SIG-M5 (cell line): Measurements from ENCODE around the gene STPG4.
"Not testable (repeated sequence)": the region's sequence is repeated elsewhere in the genome, so short reads cannot be mapped to it uniquely, and the experiment has no call there.

Experiments
- DNase-seq: peaks from one replicate; lab custom pipeline; 2025; lab: John Stamatoyannopoulos, UW

STPG4 gene

DNA sequence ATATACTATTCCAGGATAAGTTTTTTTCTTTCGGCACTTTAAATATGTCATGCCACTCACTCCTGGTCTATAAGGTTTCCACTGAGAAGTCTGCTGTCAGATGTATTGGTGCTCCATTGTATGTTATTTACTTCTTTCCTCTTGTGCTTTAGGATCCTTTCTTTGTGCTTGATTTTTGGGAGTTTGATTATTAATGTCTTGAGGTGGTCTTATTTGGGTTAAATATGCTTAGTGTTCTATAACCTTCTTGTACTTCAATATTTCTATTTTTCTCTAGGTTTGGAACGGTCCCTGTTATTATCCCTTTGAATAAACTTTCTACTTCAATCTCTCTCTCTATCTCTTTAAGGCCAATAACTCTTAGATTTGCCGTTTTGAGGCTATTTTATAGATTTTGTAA is 28.3 kb downstream of the STPG4 start:
- no peak for DNase-seq

DNA sequence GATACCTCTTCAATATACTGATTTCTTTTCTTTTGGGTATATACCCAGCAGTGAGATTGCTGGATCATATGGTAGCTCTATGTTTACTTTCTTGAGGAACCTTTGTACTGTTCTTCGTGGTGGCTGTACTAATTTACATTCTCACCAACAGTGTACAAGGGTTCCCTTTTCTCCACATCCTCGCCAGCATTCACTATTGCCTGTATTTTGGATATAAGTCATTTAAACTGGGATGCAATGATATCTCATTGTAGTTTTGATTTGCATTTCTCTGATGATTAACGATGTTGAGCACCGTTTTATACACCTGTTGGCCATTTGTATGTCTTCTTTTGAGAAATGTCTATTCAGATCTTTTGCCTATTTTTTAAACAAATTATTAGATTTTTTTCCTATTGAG is 30.4 kb downstream of the STPG4 start:
- not testable (repeated sequence) for DNase-seq

DNA sequence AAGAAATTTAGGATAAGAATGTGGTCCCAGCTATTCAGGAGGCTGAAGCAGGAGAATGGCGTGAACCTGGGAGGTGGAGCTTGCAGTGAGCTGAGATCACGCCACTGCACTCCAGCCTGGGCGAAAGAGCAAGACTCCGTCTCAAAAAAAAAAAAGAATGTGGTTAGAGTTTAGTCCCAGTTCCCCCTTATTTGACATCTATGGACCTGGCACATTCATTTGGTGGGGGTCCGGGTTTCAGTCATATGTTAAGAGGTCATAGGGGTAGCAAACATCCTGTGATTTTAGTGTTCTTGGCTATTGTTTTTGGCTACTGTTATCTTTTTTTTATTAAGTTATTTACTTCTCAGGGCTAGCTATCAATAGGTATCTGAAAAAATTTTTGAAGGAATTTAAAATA is 34.7 kb downstream of the STPG4 start:
- DNase-seq, result not testable (repeated sequence)

DNA sequence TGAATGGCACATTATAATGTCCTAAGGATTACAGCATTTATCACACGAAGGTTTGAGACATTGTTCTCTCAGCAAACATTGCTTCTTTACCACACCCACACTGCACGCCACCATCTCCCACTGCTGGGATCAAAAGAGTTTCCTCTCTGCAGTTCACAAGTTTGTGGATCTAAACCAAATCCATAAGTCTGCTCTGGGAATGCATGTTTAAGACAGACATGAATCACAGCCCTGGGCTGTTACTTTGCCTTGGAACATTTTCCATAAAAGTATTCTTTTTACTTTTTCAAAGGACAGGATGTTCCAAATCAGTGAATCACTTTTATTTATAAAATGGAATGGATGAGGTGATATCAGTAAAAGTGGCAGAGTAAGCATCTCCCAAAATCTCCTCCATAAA is 36.1 kb downstream of the STPG4 start:
- no peak for DNase-seq

DNA sequence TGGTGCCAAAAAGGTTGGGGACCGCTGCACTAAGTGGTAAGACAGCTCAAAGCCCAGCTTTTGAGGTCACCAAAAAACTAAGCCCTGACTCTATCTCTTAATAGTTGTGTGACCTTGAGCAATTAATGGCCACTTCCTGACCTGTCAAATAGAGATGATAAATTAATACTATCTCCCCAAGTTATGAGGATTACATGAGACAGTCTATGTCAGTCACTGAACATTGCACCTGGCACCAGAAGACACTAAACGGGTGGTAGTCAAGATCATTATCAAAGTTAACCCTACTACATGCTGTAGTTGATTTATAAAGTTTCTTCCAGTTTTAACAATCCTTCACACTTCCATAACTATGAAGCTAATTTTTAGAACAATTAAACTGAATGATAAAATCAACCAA is 36.5 kb downstream of the STPG4 start:
- DNase-seq, result no peak

GRCh38 chr2:47112665-47113435 is 42.3 kb downstream of the STPG4 start:
- no peak for DNase-seq

GRCh38 chr2:47109680-47110079 is 45.4 kb downstream of the STPG4 start:
- DNase-seq, result no peak

- DNase-seq, result no peak
Observed at GRCh38 chr2:47109007-47109375, 46.1 kb downstream of the STPG4 start.

DNA sequence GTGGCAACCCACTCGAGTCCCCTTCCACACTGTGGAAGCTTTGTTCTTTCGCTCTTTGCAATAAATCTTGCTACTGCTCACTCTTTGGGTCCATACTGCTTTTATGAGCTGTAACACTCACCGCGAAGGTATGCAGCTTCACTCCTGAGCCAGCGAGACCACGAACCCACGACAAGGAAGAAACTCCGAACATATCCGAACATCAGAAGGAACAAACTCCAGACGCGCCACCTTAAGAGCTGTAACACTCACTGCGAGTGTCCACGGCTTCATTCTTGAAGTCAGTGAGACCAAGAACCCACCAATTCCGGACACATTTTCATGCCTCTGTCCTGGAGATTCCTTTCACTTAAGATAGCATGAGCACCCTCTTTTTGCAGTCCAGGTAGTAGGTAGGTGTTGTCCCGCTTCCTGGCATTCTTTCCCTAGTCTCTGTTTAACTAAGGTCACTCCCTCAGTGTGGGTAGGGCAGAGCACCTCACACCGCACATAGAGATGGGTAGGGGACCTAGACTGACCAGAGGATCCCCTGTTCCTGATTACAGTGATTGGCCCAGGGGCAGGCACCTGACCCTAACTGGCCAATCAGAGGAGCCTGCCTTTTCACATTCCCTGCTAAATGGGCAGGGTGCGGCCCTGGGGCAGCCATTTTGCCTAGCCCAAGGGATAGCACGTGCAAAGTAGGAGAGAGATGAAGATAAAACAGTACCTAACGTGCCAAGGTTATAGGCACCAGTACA is 46.7 kb downstream of the STPG4 start:
- DNase-seq, result not testable (repeated sequence)

DNA sequence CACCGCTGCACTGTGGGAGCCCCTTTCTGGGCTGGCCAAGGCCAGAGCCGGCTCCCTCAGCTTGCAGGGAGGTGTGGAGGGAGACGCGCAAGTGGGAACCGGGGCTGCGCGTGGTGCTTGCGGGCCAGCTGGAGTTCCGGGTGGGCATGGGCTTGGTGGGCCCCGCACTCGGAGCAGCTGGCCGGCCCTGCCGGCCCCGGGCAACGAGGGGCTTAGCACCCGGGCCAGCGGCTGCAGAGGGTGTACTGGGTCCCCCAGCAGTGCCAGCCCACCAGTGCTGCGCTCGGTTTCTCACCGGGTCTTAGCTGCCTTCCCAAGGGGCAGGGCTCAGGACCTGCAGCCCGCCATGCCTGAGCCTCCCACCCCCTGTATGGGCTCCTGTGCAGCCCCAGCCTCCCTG is 47.9 kb downstream of the STPG4 start:
- not testable (repeated sequence) for DNase-seq

DNA sequence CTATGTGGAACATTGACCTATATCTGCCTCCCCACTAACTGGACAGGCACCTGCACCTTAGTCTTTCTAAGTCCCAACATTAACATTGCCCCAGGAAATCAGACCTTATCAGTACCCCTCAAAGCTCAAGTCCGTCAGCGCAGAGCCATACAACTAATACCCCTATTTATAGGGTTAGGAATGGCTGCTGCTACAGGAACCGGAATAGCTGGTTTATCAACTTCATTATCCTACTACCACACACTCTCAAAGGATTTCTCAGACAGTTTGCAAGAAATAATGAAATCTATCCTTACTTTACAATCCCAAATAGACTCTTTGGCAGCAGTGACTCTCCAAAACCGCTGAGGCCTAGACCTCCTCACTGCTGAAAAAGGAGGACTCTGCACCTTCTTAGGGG is 48.9 kb downstream of the STPG4 start:
- not testable (repeated sequence) for DNase-seq

DNA sequence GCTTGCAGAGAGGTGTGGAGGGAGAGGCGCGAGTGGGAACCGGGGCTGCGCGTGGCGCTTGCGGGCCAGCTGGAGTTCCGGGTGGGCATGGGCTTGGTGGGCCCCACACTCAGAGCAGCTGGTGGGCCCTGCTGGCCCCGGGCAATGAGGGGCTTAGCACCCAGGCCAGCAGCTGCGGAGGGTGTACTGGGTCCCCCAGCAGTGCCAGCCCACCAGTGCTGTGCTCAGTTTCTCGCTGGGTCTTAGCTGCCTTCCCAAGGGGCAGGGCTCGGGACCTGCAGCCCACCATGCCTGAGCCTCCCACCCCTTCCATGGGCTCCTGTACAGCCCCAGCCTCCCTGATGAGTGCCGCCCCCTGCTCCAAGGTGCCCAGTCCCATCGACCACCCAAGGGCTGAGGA is 55.4 kb downstream of the STPG4 start:
- not testable (repeated sequence) for DNase-seq

- DNase-seq, result no peak
Observed at GRCh38 chr2:47098953-47099352, 56.2 kb downstream of the STPG4 start.

DNA sequence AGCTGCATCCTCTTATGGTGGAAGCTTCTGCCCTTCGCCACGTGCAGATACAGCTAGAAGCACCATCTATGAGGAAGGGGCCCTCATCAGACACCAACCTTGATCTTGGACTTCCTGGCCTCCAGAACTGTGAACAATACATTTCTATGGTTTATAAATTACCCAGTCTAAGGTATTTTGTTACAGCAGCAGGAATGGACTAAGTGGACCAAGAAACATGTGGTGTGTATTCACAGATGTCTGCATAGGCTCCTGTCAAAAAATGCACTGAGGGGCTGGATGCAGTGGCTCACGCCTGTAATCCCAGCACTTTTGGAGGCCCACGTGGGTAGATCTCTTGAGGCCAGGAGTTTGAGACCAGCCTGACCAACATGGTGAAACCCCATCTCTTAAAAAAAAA is 57.5 kb downstream of the STPG4 start:
- DNase-seq, result no peak

DNA sequence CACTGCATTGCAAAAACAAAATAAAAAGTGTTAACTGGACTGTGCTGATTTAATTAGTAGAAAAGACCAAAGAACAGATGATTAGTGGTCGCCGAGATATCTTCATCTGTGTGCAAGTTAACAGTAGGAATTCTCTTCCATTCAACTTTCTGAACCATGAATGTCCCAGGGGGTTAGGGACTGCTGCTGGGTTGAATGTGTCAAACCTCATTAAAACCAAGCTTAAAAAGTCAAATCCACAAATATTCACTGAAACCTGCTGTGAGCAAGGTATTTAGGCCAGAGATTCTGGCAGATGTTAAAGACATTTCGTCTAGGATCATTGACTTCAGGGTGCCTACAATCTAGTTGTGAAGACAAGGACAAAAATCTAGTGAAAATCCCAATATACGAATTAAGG is 58.7 kb downstream of the STPG4 start:
- DNase-seq, result no peak

GRCh38 chr2:47095349-47096020 is 59.6 kb downstream of the STPG4 start:
- DNase-seq, result no peak

DNA sequence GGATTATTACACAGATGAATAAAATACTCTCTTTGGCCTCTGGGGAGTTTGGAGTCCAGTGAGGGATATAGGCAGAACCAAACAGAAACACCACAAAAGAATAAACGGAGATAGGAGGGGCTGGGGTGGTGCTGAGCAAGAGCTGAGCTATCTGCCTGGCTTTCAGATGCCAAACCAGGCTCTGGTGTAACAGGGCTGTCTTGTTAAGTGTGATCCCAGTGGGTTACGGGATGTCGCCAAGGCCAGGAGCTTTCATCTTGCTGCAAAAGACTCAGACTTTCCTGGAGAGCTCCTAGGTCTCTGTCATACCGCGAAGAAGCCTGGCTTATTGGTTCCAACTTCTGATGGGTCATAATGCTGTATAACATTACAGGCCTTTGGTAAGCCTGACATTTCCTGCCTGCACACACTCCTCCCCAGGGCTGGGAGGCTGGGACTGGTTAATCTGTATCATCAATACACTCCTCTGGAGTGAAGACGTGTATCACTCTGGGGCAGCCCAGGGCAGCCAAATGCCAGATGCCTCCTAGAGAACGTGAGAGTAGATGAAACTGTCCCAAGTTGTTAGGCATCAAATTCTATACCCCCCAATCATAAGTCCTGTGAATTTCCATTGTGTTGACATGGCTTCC is 60.5 kb downstream of the STPG4 start:
- DNase-seq, result no peak

GRCh38 chr2:47093626-47094025 is 61.5 kb downstream of the STPG4 start:
- DNase-seq, result no peak

DNA sequence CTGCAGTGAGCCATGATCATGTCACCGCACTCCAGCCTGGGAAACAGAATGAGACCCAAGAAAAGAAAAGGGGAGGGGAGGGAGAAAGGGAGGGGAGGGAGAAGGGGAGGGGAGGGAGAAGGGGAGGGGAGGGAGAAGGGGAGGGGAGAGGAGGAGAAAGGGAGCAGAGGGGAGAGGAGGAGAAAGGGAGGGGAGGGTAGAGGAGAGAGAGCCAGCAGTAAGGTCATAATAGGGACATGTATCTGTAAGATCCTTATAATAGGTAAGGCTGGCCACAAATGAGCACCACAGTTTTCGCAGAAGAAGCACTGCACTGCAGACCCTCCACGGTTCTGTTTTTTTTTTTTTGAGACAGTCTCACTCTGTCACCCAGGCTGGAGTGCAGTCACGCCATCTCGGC is 62.6 kb downstream of the STPG4 start:
- DNase-seq, result no peak

DNA sequence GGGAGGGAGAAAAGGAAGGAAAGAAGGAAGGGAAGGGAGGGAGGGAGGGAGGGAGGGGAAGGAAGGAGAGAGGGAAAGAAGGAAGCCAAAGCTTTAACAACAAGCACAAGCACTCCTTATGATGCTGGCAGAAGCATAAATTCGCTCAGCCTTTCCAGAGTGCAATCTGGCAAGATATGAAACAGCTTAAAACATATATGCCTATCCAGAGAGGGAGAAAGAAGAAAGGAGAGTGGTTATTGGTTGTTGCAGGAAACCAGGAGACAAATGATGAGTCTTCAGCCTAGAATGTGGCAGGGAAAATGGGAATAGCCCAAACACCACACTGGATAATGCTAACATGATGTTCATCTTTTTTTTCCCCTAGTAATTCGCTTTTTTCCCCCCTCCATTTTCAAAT is 64.0 kb downstream of the STPG4 start:
- no peak for DNase-seq

DNA sequence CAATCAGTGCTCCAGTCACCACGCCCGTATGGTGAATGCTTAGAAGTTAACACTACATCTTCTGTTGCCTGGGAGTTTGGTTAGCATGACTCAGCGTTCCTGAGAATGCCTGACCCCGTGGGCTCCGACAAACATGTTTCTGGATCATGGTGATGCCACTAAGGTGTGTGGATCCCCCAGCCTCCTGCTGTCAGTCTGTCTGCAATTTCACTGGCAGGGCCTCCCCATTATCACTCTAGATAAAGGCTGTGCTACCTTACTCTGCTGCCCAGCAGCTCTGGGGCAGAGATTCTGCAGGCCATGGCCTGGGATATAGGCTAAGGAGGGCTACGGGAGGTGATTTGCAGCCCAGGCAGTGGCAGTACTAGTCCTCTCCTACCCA is 66.0 kb downstream of the STPG4 start:
- no peak for DNase-seq

GRCh38 chr2:47088371-47089082 is 66.6 kb downstream of the STPG4 start:
- no peak for DNase-seq
